Hepatocyte (in vitro differentiated cells): Measurements from ENCODE around the gene MAMSTR. TPM values are rescaled to one million over a fixed set of nuclear protein-coding genes. Genes with fewer than 3 reads are reported as not detected.
A peak's percentile ranks its signal among the peaks of the same experiment; 100 is the strongest.
"Not testable (repeated sequence)": the region's sequence is repeated elsewhere in the genome, so short reads cannot be mapped to it uniquely, and the experiment has no call there.

ENCODE experiments used
- DNase-seq: peaks from one replicate; pipeline ENCODE4 v3.0.0-alpha.2; 2016; ENCODE audit warnings: low spot score
- H2AFZ ChIP-seq: fragments of 200-600 bp; sonication (generic); 2 replicates; pipeline ENCODE4 v1.6.0; 2016; ENCODE audit warnings: antibody characterized with exemption, mild to moderate bottlenecking
- H3K27ac ChIP-seq: fragments of 200-600 bp; sonication (generic); 2 replicates; pipeline ENCODE4 v1.5.1; 2016; ENCODE audit warnings: mild to moderate bottlenecking
- H3K27me3 ChIP-seq: fragments of 200-600 bp; sonication (generic); 2 replicates; pipeline ENCODE4 v1.6.1; 2016
- H3K36me3 ChIP-seq: fragments of 200-600 bp; sonication (generic); replicated peaks from 2 replicates; pipeline ENCODE4 v1.5.1; 2016; ENCODE audit warnings: low read depth; ENCODE audit not compliant: insufficient read depth
- H3K4me1 ChIP-seq: fragments of 200-600 bp; sonication (generic); 2 replicates; pipeline ENCODE4 v1.5.1; 2016; ENCODE audit warnings: mild to moderate bottlenecking, moderate library complexity; ENCODE audit not compliant: insufficient read depth
- H3K4me2 ChIP-seq: fragments of 200-600 bp; sonication (generic); 2 replicates; pipeline ENCODE4 v1.6.0; 2016
- H3K4me3 ChIP-seq: fragments of 200-600 bp; sonication (generic); 2 replicates; pipeline ENCODE4 v1.5.1; 2016; ENCODE audit warnings: mild to moderate bottlenecking
- H3K79me2 ChIP-seq: fragments of 200-600 bp; sonication (generic); 2 replicates; pipeline ENCODE4 v1.6.0; 2017; ENCODE audit warnings: mild to moderate bottlenecking
- H3K9me2 ChIP-seq: fragments of 200-600 bp; sonication (generic); replicated peaks from 2 replicates; pipeline ENCODE4 v1.6.0; 2017; ENCODE audit warnings: mild to moderate bottlenecking; ENCODE audit not compliant: insufficient read depth
- H3K9me3 ChIP-seq: fragments of 200-600 bp; sonication (generic); 2 replicates; pipeline ENCODE4 v1.5.1; 2016; ENCODE audit warnings: low read depth, mild to moderate bottlenecking
- H4K20me1 ChIP-seq: fragments of 200-600 bp; sonication (generic); 2 replicates; pipeline ENCODE4 v1.6.0; 2016; ENCODE audit warnings: mild to moderate bottlenecking; ENCODE audit not compliant: insufficient read depth, poor library complexity, severe bottlenecking
- EZH2 ChIP-seq: fragments of 200-600 bp; sonication (generic); IDR thresholded peaks from 2 replicates; pipeline ENCODE4 v1.6.1; 2016; ENCODE audit warnings: antibody characterized with exemption, mild to moderate bottlenecking, borderline replicate concordance
- EZH2phosphoT487 ChIP-seq: fragments of 200-600 bp; sonication (generic); IDR thresholded peaks from one replicate; pipeline ENCODE4 v1.6.1; 2018; ENCODE audit warnings: antibody characterized with exemption, mild to moderate bottlenecking, low read depth, moderate library complexity; ENCODE audit not compliant: unreplicated experiment, severe bottlenecking
- WGBS: methylation state at CpG from one replicate; pipeline ENCODE4 v1.1.6; 2016; ENCODE audit warnings: low lambda C conversion rate; ENCODE audit errors: missing lambda C conversion rate; 5-methylcytosine and 5-hydroxymethylcytosine counted together
- polyA plus RNA-seq: library from polyadenylated mRNA; unstranded; fragments of >200 nt; fragmentation: Nextera tagmentation; extraction: Ambion mirVana; gene quantifications from 2 replicates; pipeline ENCODE4 v1.2.1, GENCODE V29; 2016
- total RNA-seq: library from RNA; depleted of rRNA; stranded (reverse); fragments of >200 nt; gene quantifications from 2 replicates; pipeline ENCODE4 v1.2.3, GENCODE V29; 2014
- TF ChIP-seq, protein P1 (sequence below): fragments of 200-600 bp; sonication (generic); IDR thresholded peaks from 2 replicates; pipeline ENCODE4 v1.5.1; 2016; ENCODE audit warnings: antibody characterized with exemption, mild to moderate bottlenecking; ENCODE audit not compliant: poor library complexity

MAMSTR gene
- total and polyA plus RNA-seq, 2 experiments from 2014 or later = 2.3 to 5.2 TPM

DNA sequence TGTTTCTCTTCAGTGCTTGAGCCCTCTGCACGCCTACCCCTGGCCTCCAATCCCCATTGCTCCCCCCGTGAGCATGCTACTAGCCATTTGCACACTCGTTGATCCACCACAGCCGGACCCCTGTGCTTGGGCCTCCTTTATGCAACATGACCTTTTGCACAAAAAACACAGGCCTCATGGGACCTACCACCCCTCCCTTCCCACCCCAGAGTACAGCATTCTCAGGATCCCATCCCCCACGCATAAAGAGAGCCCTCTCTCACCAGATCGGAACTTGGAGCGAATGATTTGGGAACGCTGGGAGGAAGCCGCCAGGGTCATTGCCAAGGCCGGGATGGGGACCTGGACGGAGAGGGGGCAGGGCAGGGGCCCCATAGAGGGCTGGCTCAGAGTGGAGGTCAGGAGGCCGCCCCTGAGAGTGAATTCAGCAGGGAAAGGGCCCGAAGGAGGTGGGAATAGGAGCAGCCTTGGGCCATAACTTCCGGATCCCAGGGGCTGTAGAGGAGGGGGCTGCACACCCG is 754 bp downstream of the MAMSTR start:
- Histone ChIP-seq H3K4me3 (no peak overlapping the region), H3K4me2 (no peak overlapping the region), H3K79me2 (peaks cover 9% of the 10 kb centered on the region), H4K20me1 (no peaks in the 10 kb centered on the region), H3K27ac (no peak overlapping the region), H3K36me3 (no peaks in the 10 kb centered on the region), H3K4me1 (peaks cover 18% of the 10 kb centered on the region), H3K9me2 (no peaks in the 10 kb centered on the region), H3K27me3 (no peaks in the 10 kb centered on the region), H2AFZ (no peak overlapping the region), H3K9me3 (no peaks in the 10 kb centered on the region)
- no peak for TF ChIP-seq EZH2
- 71% methylated on average over 15 of the region's 15 CpGs for WGBS
- no peak for DNase-seq

- not testable (repeated sequence) for DNase-seq, H4K20me1 ChIP-seq, H3K4me2 ChIP-seq, H3K27ac ChIP-seq, H3K4me3 ChIP-seq, H3K9me3 ChIP-seq, H3K9me2 ChIP-seq, H2AFZ ChIP-seq, H3K36me3 ChIP-seq, H3K27me3 ChIP-seq
- Histone ChIP-seq H3K4me1 (peaks cover 22% of the 10 kb centered on the region), H3K79me2 (peaks cover 11% of the 10 kb centered on the region)
- 97% methylated on average over 12 of the region's 13 CpGs for WGBS
Measured at GRCh38 chr19:48718106-48718505, 1.4 kb downstream of the MAMSTR start.

DNA sequence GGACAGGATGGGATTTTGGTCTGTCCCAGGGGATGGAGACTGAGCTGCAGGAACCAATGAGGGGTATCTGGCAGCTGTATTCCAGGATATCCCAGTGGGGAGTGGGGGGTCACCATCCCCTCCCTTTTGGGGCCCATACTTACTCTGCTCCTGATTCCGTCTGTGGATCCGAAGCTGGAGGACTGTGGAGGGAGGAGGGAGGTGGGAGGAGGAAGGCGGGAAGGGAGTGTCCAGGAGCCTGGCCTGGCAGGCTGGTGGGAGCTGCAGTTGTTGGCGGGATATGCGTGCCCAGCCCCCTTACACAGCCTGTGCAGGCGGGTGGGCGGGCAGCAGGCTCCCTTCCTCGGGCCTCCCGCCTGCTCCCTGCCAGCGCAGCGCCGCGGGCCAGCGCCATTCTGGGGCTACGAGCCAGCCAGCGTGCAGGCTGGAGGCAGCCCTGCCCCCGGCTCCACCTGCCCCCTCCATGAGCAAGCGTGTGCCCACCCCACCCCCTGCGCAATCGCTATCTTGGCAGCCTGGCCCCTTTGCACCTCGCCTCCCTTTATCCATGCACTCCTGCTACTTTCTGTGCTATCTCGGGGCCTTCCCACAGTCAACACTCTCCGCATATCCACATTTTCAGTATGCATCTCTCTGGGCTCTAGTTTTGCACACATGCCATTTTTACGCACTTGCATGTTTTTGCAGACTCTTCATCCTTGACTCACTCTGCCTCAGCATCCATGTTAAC is 2.8 kb downstream of the MAMSTR start:
- TF ChIP-seq, protein P1, sequence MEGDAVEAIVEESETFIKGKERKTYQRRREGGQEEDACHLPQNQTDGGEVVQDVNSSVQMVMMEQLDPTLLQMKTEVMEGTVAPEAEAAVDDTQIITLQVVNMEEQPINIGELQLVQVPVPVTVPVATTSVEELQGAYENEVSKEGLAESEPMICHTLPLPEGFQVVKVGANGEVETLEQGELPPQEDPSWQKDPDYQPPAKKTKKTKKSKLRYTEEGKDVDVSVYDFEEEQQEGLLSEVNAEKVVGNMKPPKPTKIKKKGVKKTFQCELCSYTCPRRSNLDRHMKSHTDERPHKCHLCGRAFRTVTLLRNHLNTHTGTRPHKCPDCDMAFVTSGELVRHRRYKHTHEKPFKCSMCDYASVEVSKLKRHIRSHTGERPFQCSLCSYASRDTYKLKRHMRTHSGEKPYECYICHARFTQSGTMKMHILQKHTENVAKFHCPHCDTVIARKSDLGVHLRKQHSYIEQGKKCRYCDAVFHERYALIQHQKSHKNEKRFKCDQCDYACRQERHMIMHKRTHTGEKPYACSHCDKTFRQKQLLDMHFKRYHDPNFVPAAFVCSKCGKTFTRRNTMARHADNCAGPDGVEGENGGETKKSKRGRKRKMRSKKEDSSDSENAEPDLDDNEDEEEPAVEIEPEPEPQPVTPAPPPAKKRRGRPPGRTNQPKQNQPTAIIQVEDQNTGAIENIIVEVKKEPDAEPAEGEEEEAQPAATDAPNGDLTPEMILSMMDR = no peak
- TF ChIP-seq EZH2phosphoT487 (no peak), EZH2 (no peak)
- Histone ChIP-seq H3K27me3 (no peaks in the 10 kb centered on the region), H3K4me2 (peak overlapping the region; percentile 85), H3K79me2 (peaks cover 16% of the 10 kb centered on the region), H3K36me3 (no peaks in the 10 kb centered on the region), H3K9me2 (no peaks in the 10 kb centered on the region), H3K9me3 (no peaks in the 10 kb centered on the region), H3K4me1 (peaks cover 27% of the 10 kb centered on the region), H3K27ac (peak overlapping the region; percentile 89), H3K4me3 (no peak overlapping the region), H2AFZ (peak overlapping the region; percentile 22), H4K20me1 (no peaks in the 10 kb centered on the region)
- WGBS = 37% methylated on average over 6 of the region's 24 CpGs
- DNase-seq = peak; percentile 82

DNA sequence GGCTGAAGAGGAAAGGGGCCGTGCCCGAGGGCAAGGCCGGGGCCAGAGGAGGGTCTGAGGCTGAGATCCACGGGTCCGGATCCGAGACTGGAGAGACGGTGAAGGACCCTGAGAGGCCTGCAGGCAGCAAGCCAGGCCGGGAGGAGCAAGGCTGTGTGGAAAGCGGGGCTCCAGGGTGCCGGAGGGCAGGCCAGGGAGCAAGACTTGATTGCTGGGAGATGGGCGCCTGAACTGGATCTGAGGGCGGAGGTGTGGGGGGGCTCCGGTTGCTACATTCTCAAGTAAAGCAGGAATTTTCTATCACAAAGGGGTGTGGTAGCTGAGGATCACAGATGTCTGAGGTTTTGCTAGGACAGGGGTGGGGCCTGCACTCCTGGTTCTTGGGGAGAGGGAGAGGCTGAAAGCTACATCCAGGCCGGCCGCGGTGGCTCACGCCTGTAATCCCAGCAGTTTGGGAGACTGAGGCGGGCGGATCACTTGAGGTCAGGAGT is 3.8 kb downstream of the MAMSTR start:
- no peaks in the 10 kb centered on the region for H3K27me3 ChIP-seq
- no peaks in the 10 kb centered on the region for H3K9me2 ChIP-seq
- 86% methylated on average over 15 of the region's 19 CpGs for WGBS
- no peak overlapping the region for H3K4me3 ChIP-seq
- H3K4me2 ChIP-seq = peak overlapping the region; percentile 85
- peak overlapping the region; percentile 89 for H3K27ac ChIP-seq
- no peak for TF ChIP-seq EZH2
- no peak for TF ChIP-seq EZH2phosphoT487
- TF ChIP-seq, protein P1 = no peak
- H3K9me3 ChIP-seq = no peaks in the 10 kb centered on the region
- H3K79me2 ChIP-seq = peaks cover 16% of the 10 kb centered on the region
- no peaks in the 10 kb centered on the region for H4K20me1 ChIP-seq
- no peak overlapping the region for H2AFZ ChIP-seq
- H3K36me3 ChIP-seq = no peaks in the 10 kb centered on the region
- peaks cover 27% of the 10 kb centered on the region for H3K4me1 ChIP-seq
- DNase-seq = peak; percentile 25
